NCI-H510A (cell line): Measurements from ENCODE around the gene PEX7.
"Not testable (repeated sequence)": the region's sequence is repeated elsewhere in the genome, so short reads cannot be mapped to it uniquely, and the experiment has no call there.

ENCODE experiments used
- DNase-seq: peaks from one replicate; lab custom pipeline; 2025; lab: John Stamatoyannopoulos, UW

Gene PEX7

GRCh38 chr6:136822376-136823127, at the start of gene PEX7:
Gene PEX7, plus strand, starts transcription at chr6:136822592. Its CDS starts 74 bp downstream, at chr6:136822666.
- peak; percentile 59 for DNase-seq

- DNase-seq: no peak
Observed at GRCh38 chr6:136772685-136773472, 49.5 kb upstream of the PEX7 start.

- DNase-seq: no peak
Observed at GRCh38 chr6:136773473-136773796, 49.0 kb upstream of the PEX7 start.

- no peak for DNase-seq
Observed at GRCh38 chr6:136774228-136775041, 48.0 kb upstream of the PEX7 start.

GRCh38 chr6:136775081-136775480, 47.3 kb upstream of the PEX7 start:
- no peak for DNase-seq

GRCh38 chr6:136775548-136775947, 46.8 kb upstream of the PEX7 start:
- DNase-seq: no peak

GRCh38 chr6:136777651-136778050, 44.7 kb upstream of the PEX7 start:
- DNase-seq: no peak

- no peak for DNase-seq
Observed at GRCh38 chr6:136779682-136780081, 42.7 kb upstream of the PEX7 start.

GRCh38 chr6:136780972-136781371, 41.4 kb upstream of the PEX7 start:
- DNase-seq: no peak

GRCh38 chr6:136782021-136782770, 40.2 kb upstream of the PEX7 start:
- DNase-seq: no peak

GRCh38 chr6:136783021-136783420, 39.4 kb upstream of the PEX7 start:
- DNase-seq: no peak

GRCh38 chr6:136783495-136784270, 38.7 kb upstream of the PEX7 start:
- DNase-seq: no peak

- DNase-seq: no peak
Observed at GRCh38 chr6:136784271-136784664, 38.1 kb upstream of the PEX7 start.

- DNase-seq: no peak
Observed at GRCh38 chr6:136784910-136785746, 37.3 kb upstream of the PEX7 start.

- no peak for DNase-seq
Observed at GRCh38 chr6:136786658-136787057, 35.7 kb upstream of the PEX7 start.

GRCh38 chr6:136787726-136788068, 34.7 kb upstream of the PEX7 start:
- DNase-seq: no peak

GRCh38 chr6:136788069-136788902, 34.1 kb upstream of the PEX7 start:
- DNase-seq: no peak

- not testable (repeated sequence) for DNase-seq
Observed at GRCh38 chr6:136789440-136789839, 33.0 kb upstream of the PEX7 start.
